Stimulated activated naive CD8-positive, alpha-beta T cell treated with anti-CD3 and anti-CD28 coated beads, Interleukin-15, Interleukin-2, amounts not matched to agents 100 ng/mL and 50 ng/mL, for 24 hours (primary cell): Measurements from ENCODE around the gene SPACDR.
"Not testable (repeated sequence)": the region's sequence is repeated elsewhere in the genome, so short reads cannot be mapped to it uniquely, and the experiment has no call there.

ENCODE experiments used
- H3K27ac Mint-ChIP-seq: one replicate; pipeline ENCODE4 v1.8.0; 2021; ENCODE audit warnings: mild to moderate bottlenecking, mixed read lengths
- H3K27me3 Mint-ChIP-seq: one replicate; pipeline ENCODE4 v1.8.0; 2021; ENCODE audit warnings: mixed read lengths
- H3K36me3 Mint-ChIP-seq: one replicate; pipeline ENCODE4 v1.8.0; 2021; ENCODE audit warnings: low read depth, mixed read lengths
- H3K4me1 Mint-ChIP-seq: one replicate; pipeline ENCODE4 v1.8.0; 2021; ENCODE audit warnings: low read depth, mixed read lengths
- H3K4me3 Mint-ChIP-seq: one replicate; pipeline ENCODE4 v1.8.0; 2021; ENCODE audit warnings: mild to moderate bottlenecking, mixed read lengths
- H3K9me3 Mint-ChIP-seq: one replicate; pipeline ENCODE4 v1.8.0; 2021; ENCODE audit warnings: mixed read lengths

The SPACDR gene

DNA sequence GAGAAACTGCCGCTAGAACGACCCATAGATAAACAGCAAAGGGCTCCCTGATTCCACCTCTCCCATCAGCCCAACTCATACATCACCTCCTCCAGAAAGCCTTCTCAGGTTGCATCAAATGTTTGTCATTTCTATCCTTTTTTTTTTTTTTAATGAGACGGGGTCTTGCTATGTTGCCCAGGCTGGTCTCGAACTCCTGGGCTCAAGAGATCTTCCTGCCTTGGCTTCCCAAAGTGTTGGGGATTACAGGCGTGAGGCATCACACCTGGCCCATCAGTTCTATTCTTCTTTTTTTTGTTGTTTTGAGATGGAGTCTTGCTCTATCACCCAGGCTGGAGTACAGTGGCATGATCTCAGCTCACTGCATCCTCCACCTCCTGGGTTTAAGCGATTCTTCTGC lies 7.0 kb downstream of the SPACDR start:
- Mint-ChIP-seq H3K4me3 (no peak overlapping the region), H3K9me3 (no peaks in the 10 kb centered on the region), H3K27me3 (no peaks in the 10 kb centered on the region), H3K36me3 (no peaks in the 10 kb centered on the region), H3K4me1 (peaks cover 9% of the 10 kb centered on the region), H3K27ac (no peak overlapping the region)

GRCh38 chr7:100456562-100456961 lies 7.5 kb downstream of the SPACDR start:
- Mint-ChIP-seq H3K9me3 (no peaks in the 10 kb centered on the region), H3K4me1 (peaks cover 9% of the 10 kb centered on the region)

DNA sequence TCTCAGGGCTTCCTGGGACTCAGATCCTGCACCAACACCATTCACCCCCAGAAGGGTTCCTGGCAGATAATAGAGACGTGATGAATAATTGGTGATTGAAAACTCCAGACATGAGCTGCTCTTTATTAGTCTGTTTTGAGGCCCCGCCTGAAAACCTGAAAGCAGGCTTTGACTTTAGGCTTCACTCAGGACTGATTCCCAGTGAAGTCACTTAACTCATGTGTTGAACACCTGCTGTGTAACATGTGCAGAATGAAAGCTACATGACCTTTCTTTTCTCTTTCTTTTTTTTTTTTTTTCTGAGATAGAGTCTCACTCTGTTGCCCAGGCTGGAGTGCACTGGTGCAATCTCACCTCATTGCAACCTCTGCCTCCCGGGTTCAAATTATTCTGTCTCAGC lies 8.9 kb downstream of the SPACDR start:
- Mint-ChIP-seq H3K4me1 (peaks cover 14% of the 10 kb centered on the region), H3K27me3 (no peaks in the 10 kb centered on the region), H3K36me3 (no peaks in the 10 kb centered on the region), H3K9me3 (no peaks in the 10 kb centered on the region), H3K4me3 (no peak overlapping the region), H3K27ac (no peak overlapping the region)

More at GRCh38 chr7:100456562-100456961, 7.5 kb downstream of the SPACDR start:
- Mint-ChIP-seq H3K27me3 (no peaks in the 10 kb centered on the region), H3K4me3 (no peak overlapping the region), H3K36me3 (no peaks in the 10 kb centered on the region), H3K27ac (no peak overlapping the region)

DNA sequence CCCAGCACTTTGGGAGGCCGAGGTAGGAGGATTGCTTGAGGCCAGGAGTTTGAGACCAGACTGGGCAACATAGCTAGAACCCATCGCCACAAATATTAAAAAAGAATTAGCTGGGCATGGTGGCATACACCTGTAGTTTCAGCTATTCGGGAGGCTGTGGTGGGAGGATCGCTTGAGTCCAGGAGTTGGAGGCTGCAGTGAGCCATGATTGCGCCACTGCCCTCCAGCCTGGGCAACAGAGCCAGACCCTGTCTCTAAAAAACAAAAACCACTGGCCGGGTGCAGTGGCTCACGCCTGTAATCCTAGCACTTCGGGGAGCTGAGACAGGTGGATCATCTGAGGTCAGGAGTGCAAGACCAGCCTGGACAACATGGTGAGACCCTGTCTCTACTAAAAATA lies 10.2 kb downstream of the SPACDR start:
- peaks cover 11% of the 10 kb centered on the region for H3K4me1 Mint-ChIP-seq
- H3K27me3 Mint-ChIP-seq, H3K4me3 Mint-ChIP-seq, H3K36me3 Mint-ChIP-seq, H3K27ac Mint-ChIP-seq, H3K9me3 Mint-ChIP-seq: not testable (repeated sequence)

- H3K36me3 Mint-ChIP-seq = no peaks in the 10 kb centered on the region
- no peaks in the 10 kb centered on the region for H3K27me3 Mint-ChIP-seq
- H3K9me3 Mint-ChIP-seq = no peaks in the 10 kb centered on the region
- no peak overlapping the region for H3K4me3 Mint-ChIP-seq
- no peak overlapping the region for H3K27ac Mint-ChIP-seq
- peaks cover 11% of the 10 kb centered on the region for H3K4me1 Mint-ChIP-seq
These were observed 11.5 kb downstream of the SPACDR start for GRCh38 chr7:100452513-100452912.

DNA sequence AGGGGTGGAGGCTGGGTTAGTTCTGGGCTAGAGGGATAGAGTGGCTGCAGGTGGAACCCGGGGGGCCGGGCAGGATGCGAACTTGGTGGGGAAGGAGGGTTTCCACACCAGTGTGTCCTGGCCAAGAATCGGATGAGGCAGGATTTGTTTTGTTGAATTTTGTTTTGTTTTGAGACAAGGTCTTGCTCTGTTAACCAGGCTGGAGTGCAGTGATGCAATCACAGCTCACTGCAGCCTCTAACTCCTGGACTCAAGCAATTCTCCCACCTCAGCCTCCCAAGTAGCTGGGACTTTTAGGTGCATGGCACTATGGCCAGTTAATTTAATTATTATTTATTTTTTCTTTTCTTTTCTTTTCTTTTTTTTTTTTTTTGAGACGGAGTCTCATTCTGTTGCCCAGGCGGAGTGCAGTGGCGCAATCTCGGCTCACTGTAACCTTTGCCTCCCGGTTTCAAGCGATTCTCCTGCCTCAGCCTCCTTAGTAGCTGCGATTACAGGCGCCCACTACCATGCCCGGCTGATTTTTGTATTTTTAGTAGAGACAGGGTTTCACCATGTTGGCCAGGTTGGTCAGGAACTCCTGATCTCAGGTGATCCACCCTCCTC lies 14.8 kb downstream of the SPACDR start:
- Mint-ChIP-seq H3K27ac (no peak overlapping the region), H3K4me3 (no peak overlapping the region)

GRCh38 chr7:100447363-100447762 lies 16.7 kb downstream of the SPACDR start:
- peaks cover 15% of the 10 kb centered on the region for H3K4me1 Mint-ChIP-seq

More for the DNA sequence above, 14.8 kb downstream of the SPACDR start:
- H3K4me1 Mint-ChIP-seq = peaks cover 12% of the 10 kb centered on the region
- no peaks in the 10 kb centered on the region for H3K36me3 Mint-ChIP-seq
- no peaks in the 10 kb centered on the region for H3K27me3 Mint-ChIP-seq
- H3K9me3 Mint-ChIP-seq = no peaks in the 10 kb centered on the region

DNA sequence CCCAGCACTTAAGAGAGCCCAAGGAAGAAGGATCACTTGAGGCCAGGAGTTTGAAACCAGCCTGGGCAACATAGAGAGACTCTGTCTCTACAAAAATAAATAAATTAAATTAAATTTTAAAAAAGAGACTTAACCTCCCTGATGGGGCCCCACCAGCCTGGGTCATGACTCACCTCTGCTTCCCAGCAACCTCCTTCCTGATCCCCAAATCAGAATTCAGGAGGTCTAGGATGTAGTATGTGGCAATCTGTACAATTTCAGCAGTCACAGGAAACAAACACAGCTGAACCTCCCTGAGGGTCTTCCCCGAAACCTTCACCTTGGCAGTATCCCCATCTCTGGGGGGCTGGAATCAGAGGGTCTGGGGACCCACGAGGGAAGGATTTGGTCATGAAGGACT lies 18.0 kb downstream of the SPACDR start:
- Mint-ChIP-seq H3K9me3 (no peaks in the 10 kb centered on the region), H3K4me1 (peaks cover 15% of the 10 kb centered on the region), H3K36me3 (no peaks in the 10 kb centered on the region), H3K4me3 (no peak overlapping the region), H3K27ac (no peak overlapping the region), H3K27me3 (no peaks in the 10 kb centered on the region)

More at GRCh38 chr7:100447363-100447762, 16.7 kb downstream of the SPACDR start:
- not testable (repeated sequence) for H3K9me3 Mint-ChIP-seq, H3K27ac Mint-ChIP-seq, H3K4me3 Mint-ChIP-seq, H3K36me3 Mint-ChIP-seq, H3K27me3 Mint-ChIP-seq

GRCh38 chr7:100444311-100445278 lies 19.5 kb downstream of the SPACDR start:
- H3K9me3 Mint-ChIP-seq = no peaks in the 10 kb centered on the region
- no peak overlapping the region for H3K4me3 Mint-ChIP-seq
- H3K36me3 Mint-ChIP-seq = no peaks in the 10 kb centered on the region
- peaks cover 10% of the 10 kb centered on the region for H3K4me1 Mint-ChIP-seq
- peak overlapping the region; percentile 88 for H3K27ac Mint-ChIP-seq
- no peaks in the 10 kb centered on the region for H3K27me3 Mint-ChIP-seq

DNA sequence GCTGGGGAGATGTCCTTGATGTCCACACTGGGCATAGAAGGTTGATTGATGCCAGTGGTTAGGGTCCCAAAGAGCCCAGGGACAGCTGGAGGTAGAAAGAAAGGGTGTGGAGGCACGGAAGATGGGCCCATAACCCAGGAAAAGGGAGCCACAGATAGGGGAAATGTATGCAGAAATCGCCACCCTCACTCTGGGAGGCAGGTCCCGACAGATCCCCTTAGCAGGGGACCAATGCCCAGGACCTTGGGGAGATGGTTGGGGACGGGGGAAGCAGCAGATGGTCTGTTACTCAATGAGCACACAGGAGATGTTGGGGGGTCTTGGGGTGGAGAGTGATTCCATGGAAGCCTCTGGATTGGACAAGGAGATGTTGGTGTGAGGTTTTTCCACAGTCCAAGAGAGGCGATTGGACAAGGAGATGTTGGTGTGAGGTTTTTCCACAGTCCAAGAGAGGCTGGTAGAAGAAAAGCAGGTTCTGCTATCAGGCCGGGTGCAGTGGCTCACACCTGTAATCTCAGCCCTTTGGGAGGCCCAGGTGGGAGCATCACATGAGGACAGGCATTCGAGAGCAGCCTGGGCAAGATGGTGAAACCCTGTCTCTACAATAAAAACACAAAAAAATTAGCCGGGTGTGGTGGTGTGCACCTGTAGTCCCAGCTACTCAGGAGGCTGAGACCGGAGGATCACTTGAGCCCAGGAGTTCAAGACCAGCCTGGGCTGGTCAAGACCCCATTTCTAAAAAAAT lies 20.8 kb downstream of the SPACDR start:
- Mint-ChIP-seq H3K27me3 (no peaks in the 10 kb centered on the region), H3K36me3 (no peaks in the 10 kb centered on the region), H3K27ac (peak overlapping the region; percentile 69), H3K9me3 (no peaks in the 10 kb centered on the region), H3K4me3 (no peak overlapping the region), H3K4me1 (peaks cover 10% of the 10 kb centered on the region)

DNA sequence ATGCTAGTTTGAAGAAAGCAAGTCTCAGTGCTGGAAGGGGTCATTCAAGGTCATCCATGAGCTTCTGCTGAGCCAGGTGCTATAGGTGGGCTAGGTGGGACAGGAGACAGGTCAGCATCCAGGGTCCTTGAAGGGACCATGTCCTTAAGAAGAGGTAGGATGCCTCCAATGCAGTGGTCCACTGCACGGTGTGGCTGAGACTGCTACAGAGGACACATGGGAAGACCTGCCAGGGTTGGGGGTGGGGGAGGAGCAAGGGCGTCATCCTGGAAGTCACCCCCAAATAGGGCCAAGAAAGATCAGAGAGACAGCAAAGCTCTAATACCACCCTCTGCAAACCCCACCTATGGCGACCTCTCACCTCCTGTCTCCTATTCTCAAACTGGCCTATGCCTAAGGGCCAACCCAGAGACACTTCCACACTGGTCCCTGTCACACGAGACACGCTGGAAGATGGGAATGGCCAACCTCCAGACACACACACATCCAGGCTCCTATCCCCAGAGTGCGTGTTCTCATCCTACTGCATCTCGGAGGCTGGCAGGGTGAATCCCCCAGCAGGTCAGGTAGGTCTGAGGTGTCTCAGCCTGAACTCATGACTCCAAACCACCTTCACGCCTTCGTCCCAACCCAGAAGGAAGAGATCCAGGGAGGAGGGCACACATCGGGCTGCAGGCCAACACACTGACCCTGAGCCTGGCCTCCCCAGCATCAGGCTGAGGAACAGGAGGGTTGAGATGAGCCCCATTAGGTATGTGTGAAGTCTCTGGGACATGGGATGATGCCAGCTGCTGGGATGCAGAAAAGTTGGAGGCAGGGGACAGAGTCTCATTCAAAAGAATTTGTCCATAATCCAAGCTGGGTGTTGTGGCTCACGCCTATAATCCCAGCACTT lies 22.2 kb downstream of the SPACDR start:
- Mint-ChIP-seq H3K9me3 (no peaks in the 10 kb centered on the region), H3K36me3 (no peaks in the 10 kb centered on the region), H3K27ac (no peak overlapping the region), H3K4me1 (peaks cover 10% of the 10 kb centered on the region), H3K4me3 (no peak overlapping the region), H3K27me3 (no peaks in the 10 kb centered on the region)

- not testable (repeated sequence) for H3K27me3 Mint-ChIP-seq, H3K4me3 Mint-ChIP-seq, H3K9me3 Mint-ChIP-seq, H3K27ac Mint-ChIP-seq
- Mint-ChIP-seq H3K36me3 (peaks cover 16% of the 10 kb centered on the region), H3K4me1 (peaks cover 13% of the 10 kb centered on the region)
These were observed 24.8 kb downstream of the SPACDR start for GRCh38 chr7:100439244-100439643.

- not testable (repeated sequence) for H3K27ac Mint-ChIP-seq, H3K27me3 Mint-ChIP-seq, H3K9me3 Mint-ChIP-seq, H3K4me3 Mint-ChIP-seq
- peaks cover 21% of the 10 kb centered on the region for H3K36me3 Mint-ChIP-seq
- peaks cover 16% of the 10 kb centered on the region for H3K4me1 Mint-ChIP-seq
These were observed 25.3 kb downstream of the SPACDR start for GRCh38 chr7:100438731-100439130.

DNA sequence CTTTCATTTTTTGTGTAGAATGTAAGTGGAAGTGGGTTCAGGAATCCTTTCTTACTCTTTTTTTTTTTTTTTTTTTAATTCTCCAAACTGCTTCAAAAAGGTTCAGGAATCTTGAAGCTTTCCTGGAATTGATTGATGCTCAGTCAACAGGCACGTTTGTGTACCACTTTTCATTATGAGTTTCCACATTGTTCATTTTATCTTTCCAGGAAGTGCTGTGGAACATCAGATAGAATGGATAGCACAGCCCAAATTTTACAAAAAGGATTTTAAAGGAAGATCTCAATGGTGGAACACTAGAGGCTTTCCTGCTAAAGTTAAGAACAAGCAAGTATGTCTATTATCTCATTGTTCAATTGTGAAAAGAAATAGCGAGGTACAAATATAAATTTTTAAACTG lies 25.9 kb downstream of the SPACDR start:
- Mint-ChIP-seq H3K4me3 (no peak overlapping the region), H3K27me3 (no peaks in the 10 kb centered on the region), H3K27ac (no peak overlapping the region), H3K9me3 (no peaks in the 10 kb centered on the region), H3K4me1 (peaks cover 22% of the 10 kb centered on the region), H3K36me3 (peaks cover 27% of the 10 kb centered on the region)
